NCI-H2171 treated with DMSO at 0.1 percent for 48 hours (cell line): Measurements from ENCODE around the gene NHERF2.

Experiments
- DNase-seq: peaks from one replicate; lab custom pipeline; 2025; lab: John Stamatoyannopoulos, UW

The NHERF2 gene

GRCh38 chr16:2026461-2027023 lies at the start of gene NHERF2:
NHERF2 (plus strand) TSS chr16:2026902; CDS start chr16:2027006, 104 bp downstream.
- no peak for DNase-seq

GRCh38 chr16:1976951-1977874 lies 49.5 kb upstream of the NHERF2 start:
- DNase-seq, result no peak

- no peak for DNase-seq
These were observed 48.8 kb upstream of the NHERF2 start for GRCh38 chr16:1977875-1978268.

- no peak for DNase-seq
These were observed 48.1 kb upstream of the NHERF2 start for GRCh38 chr16:1978476-1979120.

GRCh38 chr16:1979271-1980029 lies 47.3 kb upstream of the NHERF2 start:
- DNase-seq, result peak; percentile 32

GRCh38 chr16:1980030-1980769 lies 46.5 kb upstream of the NHERF2 start:
- peak; percentile 42 for DNase-seq

GRCh38 chr16:1980770-1981087 lies 46.0 kb upstream of the NHERF2 start:
- no peak for DNase-seq

- no peak for DNase-seq
These were observed 45.3 kb upstream of the NHERF2 start, which contains the start of gene NOXO1 for GRCh38 chr16:1981398-1981836. NOXO1 (minus strand) TSS chr16:1981469; CDS start chr16:1981179, 290 bp downstream.

GRCh38 chr16:1982013-1982433 lies 44.7 kb upstream of the NHERF2 start:
- DNase-seq, result peak; percentile 26

GRCh38 chr16:1982991-1983543 lies 43.6 kb upstream of the NHERF2 start:
- no peak for DNase-seq

- DNase-seq, result peak; percentile 74
These were observed 43.0 kb upstream of the NHERF2 start, which contains the start of gene GFER for GRCh38 chr16:1983544-1984346. GFER (plus strand) TSS chr16:1984193; CDS start chr16:1984219, 26 bp downstream.

- DNase-seq, result peak; percentile 53
These were observed 42.1 kb upstream of the NHERF2 start for GRCh38 chr16:1984347-1985225.

GRCh38 chr16:1985466-1986150 lies 41.1 kb upstream of the NHERF2 start:
- no peak for DNase-seq

- no peak for DNase-seq
These were observed 39.5 kb upstream of the NHERF2 start for GRCh38 chr16:1987198-1987597.

- DNase-seq, result peak; percentile 72
These were observed 37.2 kb upstream of the NHERF2 start, which contains the start of gene SYNGR3 for GRCh38 chr16:1989209-1990100. SYNGR3 (plus strand) TSS chr16:1989970; CDS start chr16:1990103, 133 bp downstream.

GRCh38 chr16:1990101-1990350 lies 36.7 kb upstream of the NHERF2 start:
- no peak for DNase-seq

GRCh38 chr16:1990351-1991134 lies 36.2 kb upstream of the NHERF2 start:
- DNase-seq, result peak; percentile 22
